GM19455 (cell line): ENCODE data around the gene PLPP4.
"Not testable (repeated sequence)": the region's sequence is repeated elsewhere in the genome, so short reads cannot be mapped to it uniquely, and the experiment has no call there.

Source experiments
- ATAC-seq: cut with Tn5 transposase; IDR thresholded peaks from one replicate; pipeline ENCODE4 v1.9.1; 2021; ENCODE audit not compliant: unreplicated experiment

Gene PLPP4

DNA sequence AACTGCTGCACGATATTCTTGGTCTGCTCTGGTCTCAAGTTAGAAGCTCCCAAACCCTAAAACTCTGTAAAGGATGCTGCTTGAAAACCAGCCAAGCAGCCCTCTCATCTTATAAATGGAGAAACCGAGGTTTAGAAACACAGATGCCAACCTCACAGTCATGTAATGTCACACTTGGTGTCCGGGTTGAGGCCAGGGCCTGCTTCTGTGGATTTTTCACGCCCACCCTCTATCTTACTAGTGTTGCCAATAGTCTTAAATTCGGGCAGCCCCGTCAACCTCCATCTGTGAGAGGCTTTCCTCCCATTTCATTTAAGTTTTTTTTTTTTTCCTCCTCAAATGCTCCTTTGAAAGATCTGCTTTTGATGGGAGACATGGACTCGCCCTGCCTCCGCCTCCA is 28.9 kb downstream of the PLPP4 start:
- ATAC-seq: no peak

DNA sequence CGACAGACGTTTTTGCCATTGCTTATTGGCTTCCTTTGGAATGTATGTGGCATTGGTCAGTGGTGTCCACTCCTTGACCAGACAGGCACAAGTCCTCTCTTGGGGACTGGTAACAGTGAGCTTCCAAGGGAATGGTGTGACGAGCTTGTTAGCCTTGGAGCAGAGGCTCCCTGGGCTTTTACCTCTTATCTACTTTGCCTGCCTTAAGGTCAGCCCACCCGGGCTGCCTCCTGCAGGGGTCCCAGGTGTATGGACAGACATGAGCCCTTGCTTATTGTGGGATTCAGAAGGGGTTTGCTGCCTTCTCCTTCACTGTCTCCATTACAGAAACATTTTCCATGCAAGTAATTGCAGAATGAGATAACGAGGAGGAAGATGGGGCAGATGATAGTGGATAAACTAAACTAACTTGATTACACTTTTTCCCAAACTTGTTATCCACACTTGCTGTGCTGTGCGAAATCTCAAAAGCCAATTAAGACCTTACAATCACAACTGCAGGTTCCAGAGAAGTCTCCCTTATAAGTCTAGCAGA is 29.7 kb downstream of the PLPP4 start:
- no peak for ATAC-seq

DNA sequence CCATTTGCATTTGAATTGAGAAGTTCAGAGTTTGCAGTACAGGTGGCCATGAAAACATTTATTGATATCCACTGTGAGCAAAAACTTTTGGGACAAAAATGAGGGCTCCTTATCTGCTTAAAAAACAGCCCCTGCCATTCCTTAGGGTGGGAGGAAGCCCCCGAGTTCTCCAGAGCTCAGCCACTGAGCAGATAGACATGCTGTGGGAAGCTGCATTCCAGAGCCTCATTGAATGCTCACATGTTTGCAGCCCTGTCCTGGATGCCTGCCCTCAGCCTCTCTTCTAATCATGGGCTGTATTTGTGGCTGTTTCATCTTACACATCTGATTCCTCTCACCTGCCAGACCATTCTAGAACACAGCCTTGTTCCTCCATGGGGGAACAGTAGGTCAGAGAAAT is 33.3 kb downstream of the PLPP4 start:
- no peak for ATAC-seq

DNA sequence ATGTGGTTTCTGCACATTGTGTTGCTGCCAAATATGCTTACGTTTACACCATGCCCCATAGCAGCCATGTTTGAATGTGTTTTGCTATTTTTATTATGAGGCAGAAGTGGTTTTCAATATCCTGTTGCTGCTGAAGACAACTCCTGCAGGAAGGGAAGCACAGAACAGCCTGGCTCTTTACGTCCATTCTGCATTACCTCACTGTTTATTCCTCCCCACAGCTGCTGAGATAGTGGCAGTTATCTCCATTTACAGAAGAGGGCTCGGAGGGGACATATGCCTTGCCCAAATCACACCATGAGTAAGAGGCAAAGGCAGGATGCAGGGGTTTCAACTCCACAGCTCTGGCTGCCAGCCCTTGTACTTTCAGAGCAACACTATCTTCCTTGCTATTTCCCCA is 35.3 kb downstream of the PLPP4 start:
- ATAC-seq: no peak

DNA sequence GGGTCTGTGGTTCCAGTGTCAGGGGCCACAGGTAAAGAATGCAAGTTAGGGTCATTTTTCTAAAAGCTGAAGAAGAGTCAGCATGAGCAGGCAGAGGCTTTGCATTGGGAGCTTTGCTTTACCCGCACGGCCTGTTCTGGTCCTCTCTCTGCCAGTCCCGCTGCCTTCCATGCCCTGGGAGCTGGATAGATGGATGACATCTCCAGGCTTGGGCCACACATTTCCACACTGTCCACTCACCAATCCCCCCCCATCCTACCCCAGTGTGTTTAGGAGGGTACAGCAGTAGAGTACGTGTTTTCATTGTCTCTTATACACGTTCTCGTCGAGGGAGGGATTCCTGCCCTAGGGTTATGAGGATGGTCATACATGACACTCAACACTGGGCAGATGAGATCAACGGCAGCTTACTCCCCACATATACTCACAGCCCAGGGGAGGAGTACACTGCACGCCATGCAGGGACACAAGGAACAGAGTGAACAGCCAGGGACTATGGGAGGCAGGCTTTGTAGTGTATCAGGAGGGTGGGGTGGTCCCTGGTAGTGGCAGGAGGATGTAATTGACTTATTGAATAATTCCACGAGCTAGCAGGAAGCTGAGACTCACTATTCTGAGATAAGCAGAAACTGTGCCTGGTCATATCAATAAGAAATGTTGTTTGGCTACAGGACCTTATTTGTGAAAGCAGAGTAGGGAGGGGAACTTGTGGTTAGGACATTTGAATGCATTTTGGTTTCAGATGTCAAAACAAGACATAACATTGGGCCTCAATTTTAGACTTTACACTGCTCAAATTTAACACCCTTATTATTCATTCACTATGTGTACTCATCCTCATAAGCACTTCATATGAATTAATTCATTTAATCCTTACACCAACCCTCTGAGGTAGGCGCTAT is 36.6 kb downstream of the PLPP4 start:
- peak; percentile 78 for ATAC-seq

DNA sequence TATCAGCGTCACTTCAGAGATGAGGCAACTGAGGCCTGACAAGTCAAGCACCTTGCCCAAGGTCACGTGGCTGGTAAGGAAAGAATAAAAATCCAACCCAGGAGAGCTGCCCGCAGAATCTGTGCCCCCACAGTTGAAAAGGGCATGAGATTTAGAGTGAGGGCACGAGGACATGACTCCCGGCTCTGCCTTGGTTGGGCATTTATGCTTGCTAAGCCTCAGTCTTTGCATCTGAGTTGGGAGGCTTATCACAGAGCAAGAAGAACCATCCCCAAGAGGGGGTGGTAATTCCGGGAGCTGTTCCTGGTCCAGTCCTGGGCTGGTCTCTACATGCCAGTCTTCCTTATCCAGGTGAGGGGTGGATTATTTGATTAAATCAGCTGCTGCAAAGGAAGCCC is 37.3 kb downstream of the PLPP4 start:
- ATAC-seq: no peak

DNA sequence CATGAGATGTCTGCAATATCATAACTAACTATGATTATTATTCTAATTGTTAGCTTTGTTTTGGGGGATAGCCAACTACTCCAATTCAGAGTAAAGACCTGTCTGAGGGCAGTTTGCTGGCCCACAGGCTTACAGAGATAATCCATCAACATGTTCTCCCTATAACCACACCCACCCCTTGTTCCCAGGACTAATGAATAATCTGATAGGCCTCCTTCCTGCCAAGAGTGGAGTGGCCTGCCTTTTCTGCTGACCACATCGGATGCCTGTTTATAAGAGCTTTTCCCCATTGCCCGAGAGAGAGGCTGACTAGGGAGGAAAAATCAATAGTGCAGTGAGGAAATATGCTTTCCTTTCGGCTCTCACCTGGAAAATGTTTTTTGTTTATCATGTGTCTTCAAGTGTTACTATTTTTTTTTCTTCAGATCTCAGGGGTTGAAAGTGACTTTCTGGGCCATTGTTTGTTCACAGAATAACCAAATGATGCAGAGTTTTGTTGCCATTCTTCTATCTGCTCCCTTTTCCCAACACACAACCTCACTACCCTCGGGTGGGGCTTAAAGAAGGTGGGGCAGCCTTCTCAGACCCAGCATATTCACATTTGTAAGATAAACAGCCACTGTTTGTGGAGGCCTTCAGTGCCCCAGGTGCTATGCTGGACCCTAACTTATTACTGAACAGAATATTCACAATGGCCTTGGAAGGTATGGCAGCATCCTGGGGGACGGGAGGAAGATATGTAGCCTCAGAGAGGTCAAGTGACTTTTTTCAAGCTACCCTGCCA is 38.4 kb downstream of the PLPP4 start:
- ATAC-seq: no peak

DNA sequence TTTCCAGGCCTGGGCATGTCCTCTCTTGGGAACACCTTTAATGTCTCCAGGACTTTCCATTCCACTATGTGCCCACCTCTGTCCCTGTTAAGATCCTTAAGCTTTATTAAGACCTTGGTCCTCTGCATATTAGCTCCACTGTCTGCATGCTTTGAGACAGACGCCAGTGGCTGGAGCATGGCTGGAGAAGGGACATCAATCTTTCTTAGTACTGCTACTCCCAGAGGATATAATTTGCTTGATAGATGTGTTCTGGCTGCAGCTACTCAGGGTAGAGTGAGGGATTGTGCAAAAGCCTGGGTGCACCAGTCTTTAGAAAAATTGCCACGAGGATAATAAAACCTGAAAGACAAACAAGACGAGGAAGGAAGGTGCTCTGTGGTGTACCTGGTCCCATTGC is 42.9 kb downstream of the PLPP4 start:
- no peak for ATAC-seq

DNA sequence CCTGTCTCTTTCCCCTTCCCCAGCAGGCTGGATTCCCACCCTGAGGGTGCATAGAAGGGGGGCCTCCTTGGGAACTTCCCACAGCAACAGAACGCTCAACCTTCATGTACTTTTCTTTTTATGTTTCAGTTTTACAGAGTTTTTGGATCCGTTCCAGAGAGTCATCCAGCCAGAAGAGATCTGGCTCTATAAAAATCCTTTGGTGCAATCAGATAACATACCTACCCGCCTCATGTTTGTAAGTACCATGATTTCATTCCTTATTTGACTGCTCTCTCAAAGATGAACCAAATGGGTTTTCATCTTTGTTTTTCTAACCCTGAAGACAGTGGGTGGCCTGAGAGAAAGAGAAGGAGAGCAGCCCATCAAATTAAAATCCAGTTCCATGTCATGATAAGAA is 46.7 kb downstream of the PLPP4 start:
- no peak for ATAC-seq

DNA sequence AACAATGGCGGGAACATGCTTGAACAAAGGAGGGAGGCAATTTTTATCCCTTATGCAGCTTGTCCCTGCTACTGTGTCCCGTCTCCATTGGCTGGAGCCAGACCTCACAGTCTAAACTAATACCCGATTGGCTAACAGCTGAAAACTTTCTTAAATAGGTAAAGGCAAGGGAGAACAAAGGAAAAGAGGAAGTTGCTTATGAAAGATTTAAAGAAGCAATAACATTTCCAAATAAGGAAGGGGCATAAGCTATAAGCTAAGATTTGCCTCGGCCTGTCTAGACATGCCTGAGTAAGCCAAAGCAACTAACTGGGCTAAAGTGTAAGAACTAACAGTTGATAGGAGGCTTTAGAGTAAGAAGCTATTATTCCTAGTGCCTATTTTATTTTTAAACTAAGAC is 47.2 kb downstream of the PLPP4 start:
- not testable (repeated sequence) for ATAC-seq

DNA sequence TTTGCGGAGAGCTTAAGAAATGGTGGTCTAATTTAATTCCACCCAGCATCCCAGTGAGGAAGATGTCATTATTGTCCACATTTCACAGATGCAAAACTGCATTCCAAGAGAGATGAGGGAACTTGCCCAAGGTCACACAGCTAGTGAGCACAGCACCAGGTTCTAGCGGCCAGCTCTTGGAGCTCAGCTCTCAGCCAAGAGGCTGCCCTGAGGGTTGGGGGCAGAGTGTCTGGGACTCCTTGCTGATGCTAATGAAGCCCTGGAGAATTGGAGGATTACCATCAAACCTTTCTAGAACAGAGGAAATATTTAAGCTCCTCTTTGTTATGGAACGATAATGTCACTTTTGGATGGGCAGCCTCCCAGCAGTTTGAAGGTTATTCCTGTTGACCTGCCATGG is 48.0 kb downstream of the PLPP4 start:
- ATAC-seq: no peak

DNA sequence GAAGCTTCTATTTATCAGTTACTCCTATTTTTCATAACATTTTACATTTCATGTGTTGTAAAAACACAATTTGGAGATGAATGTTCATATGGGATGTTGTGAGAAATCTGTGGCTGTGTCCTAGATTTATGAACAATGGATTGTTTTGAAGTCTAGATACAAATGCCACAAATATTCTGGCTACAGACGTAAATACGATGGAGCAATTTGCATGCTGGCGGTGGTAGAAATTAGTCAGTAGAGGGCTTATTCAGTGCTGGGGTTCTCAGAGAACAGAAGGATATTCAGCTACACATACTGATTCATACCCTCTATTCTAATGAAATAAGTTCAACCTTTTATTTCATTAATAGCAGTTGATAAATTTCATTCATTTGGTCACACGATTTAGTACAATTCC is 48.8 kb downstream of the PLPP4 start:
- no peak for ATAC-seq

DNA sequence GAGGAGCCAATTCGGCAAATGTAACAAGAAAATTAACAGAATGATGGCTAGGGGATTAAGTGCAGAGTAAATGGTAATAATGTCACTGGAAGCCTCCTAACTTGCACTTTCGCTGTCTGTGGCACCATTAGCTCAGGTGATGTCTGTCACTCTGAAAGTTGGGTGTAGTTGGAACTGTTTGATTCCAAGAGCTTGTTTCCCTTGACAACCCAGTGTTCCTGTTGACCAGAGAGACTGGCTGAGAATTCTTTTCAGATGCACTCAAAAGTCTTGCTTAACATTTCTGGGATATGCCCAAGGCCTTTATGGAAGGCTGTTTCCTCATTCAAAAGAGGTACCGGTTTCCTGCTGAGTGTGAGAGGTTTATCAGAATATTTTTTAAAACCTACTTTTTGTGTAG is 49.6 kb downstream of the PLPP4 start:
- ATAC-seq: no peak

DNA sequence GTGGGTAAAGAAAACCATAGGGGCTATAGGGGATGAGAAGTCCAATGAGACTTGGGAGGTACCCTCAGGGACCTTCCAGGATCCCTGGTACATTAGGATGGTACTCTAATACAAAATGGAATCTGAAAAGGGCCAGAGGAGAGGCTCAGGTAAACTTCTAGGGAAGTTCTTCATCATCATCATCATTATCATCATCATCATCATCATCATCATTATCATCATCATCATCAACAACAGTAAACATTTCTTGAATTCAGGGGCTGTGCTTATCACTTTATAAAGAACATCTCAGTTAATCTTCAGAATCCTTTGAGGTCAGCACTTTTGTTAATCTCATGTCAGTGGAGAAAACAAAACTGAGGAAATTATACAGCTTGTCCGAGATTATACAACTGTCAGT is 50.1 kb downstream of the PLPP4 start:
- ATAC-seq: no peak

DNA sequence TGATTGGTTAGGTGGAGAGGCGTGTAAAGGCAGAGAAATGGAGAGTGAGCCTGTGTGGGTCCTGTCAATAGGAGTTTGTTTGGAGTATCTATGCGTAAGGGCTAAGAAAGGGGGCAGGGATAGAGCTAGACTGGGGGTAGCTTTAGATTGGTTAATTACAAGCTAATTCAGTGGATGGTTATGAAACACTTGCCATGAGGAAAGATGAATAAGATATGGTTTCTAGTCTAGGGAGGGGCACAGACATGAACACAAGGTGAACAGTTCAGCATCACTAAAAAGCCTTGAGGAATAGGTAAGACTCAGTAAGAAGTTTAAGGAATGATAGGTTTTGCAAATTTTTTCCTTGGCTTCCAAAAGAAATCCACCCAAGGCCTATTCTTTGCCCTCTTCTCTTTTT is 50.6 kb downstream of the PLPP4 start:
- no peak for ATAC-seq

DNA sequence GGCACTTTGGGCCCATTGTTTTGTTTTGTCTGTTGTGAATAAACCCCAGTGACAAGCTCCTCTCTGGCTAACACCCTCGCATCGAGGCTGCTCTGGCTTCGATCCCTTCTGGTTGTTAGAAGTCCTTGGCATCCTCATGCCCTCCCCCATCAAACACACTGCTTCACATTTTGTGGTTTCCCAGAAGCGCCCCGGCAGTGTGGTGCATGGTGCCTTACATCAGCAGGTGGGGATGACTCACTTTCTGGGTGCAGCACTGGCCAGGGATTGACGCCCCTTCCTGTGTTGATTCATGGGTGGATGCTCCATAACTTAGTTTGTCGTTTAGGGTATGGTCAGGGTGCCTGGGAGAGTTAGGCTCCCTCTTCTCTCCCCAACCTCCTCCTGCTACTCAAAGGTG is 51.4 kb downstream of the PLPP4 start:
- no peak for ATAC-seq

DNA sequence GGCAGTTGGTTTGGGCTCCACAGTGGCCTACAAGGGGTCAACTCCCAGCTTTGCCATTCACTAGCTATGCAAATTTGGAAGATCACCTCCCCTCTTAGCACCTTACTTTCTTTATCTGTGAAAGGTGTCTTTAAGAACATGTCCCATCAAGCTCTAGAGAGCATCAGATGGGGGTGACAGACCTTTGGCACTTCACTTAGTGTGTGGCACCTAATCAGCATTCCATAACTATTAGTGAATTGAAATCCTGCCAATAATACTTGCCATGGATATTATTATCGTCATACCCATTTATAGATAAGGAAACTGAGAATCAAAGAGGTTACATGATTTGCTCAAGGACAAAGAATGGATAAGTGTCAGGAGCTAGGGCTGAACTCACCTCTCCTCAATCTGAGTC is 51.9 kb downstream of the PLPP4 start:
- no peak for ATAC-seq

DNA sequence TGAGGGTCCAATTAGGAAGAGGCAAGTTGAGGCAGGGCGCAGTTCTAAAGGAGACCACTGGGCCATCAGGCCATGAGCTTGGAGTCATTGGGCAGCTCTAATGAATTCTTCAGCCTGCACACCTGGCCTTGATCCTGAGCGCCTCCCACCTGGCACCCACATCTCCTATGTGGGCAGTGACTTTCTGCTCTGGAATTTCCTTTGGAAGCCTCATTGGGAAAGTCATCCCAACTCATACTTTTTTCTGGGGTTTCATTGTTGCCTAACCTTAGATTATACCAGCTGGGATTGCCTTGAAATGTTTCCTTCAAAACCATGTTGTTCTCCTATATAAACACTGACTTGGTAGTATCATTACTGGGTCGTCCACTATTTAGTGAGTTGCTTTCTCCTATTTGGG is 54.1 kb downstream of the PLPP4 start:
- no peak for ATAC-seq

DNA sequence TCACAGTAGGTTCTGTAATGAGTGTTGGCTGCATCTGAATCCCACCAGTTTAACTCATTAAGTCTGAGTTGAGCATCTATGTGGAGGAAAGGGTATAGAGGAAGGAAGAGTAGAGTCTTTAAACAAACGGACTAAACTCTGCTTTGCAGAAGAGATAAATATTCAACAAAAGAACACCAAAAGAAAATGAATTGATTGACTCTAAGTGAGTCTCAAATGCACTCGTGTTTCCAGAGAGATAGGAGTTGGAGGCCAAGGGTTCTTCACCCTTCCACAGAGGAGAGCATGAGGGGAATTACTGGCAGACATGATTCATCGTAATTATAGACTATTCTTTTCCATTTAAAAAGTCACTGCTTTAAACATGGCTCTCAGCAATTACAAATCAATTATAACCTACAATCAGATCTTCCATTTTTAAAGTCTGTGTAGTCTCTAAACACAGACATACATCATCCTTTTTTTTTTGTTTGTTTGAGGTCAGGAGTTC is 56.3 kb downstream of the PLPP4 start:
- no peak for ATAC-seq

DNA sequence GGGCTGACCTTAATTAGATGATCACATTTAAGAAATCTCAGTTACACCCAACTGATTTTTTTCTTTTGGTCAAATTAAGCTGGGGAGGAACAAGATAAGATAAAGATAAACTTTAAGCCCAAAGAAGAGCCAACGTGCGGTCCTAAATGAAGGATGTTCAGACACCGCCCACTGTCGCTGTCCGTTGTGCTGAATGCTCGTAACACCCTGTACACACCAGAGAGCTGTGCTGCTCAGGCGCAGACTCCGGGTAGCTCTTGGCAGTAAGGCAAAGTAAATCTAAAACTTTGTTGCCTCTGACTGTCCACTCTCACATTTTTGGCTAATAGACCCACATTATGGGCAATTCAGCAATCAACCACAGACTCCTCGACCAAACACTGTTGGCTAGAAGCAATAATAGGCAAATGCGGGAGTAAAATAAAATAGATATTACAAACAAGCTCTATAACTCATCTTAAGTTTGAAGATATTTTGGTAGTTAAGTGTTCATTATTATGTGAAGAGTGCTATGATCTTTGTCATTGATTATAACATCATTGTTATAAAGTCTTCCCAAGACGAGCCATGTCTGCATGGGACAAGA is 57.1 kb downstream of the PLPP4 start:
- ATAC-seq: no peak

DNA sequence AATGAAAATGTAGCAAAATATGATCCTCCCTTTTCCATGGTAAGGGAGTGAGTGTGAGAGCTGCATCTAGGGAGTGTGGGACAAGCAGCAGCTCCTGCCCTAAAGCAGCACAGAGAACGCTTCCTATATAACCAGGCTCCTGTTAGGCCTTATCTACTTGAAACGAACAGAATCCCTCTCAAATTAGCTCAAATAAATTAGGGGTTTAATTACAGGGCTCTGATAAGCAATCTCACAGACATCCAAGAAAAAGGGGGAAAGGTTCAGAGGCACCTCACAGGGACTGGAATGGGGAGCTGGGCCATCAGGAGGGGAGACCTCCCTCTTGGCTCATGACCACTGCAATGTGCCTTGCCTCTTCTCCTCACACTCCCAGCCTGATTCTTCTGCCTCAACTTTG is 57.9 kb downstream of the PLPP4 start:
- no peak for ATAC-seq

DNA sequence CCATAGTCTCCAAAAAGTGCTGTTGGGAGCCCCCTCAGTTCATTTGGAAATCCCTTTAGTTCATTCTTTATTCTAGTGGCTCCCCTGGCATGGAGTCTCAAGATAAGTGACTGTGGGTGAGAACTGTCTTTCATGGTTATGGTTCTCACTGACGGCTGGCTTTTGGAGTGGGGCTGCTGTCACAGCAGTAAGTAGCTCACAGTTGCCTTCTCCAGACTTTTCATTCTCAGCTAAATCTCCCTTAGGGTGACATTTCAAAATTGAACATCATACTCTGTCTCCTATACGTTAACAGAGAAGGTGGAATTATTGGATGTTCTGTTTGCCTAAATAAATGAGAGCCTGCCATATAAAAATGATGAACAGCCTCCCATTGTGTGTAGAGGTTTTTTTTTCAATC is 58.7 kb downstream of the PLPP4 start:
- no peak for ATAC-seq
